Spleen (tissue), 11 donors: ENCODE results near the gene BMP2K. TPM values are rescaled to one million over a fixed set of nuclear protein-coding genes. Genes with fewer than 3 reads are reported as not detected.

Experiments used
- DNase-seq: peaks from one replicate; pipeline ENCODE4 v3.0.0-alpha.2; 2020
- H3K27ac ChIP-seq, 8 donors: fragments of 200-600 bp; sonication (generic) in 7 of 8; 1 replicate in 4 of 8; 2 replicates in 4 of 8; pipeline versions ENCODE4 v1.5.0 to v1.8.0; 2016 to 2021; ENCODE audit warnings: inconsistent platforms in 4 of 8, mild to moderate bottlenecking in 4 of 8, moderate library complexity in 1 of 8
- H3K27me3 ChIP-seq, 7 donors: fragments of 200-600 bp; sonication (generic) in 6 of 7; replicated peaks in 1 of 7; 1 replicate in 4 of 7; 2 replicates in 3 of 7; pipeline versions ENCODE4 v1.5.0 to v1.8.0; 2016 to 2021; ENCODE audit warnings: inconsistent platforms in 3 of 7, mild to moderate bottlenecking in 1 of 7
- H3K36me3 ChIP-seq, 6 donors: fragments of 200-600 bp; sonication (generic) in 5 of 6; 1 replicate in 4 of 6; 2 replicates in 2 of 6; pipeline versions ENCODE4 v1.5.0 to v1.8.0; 2016 to 2021; ENCODE audit warnings: inconsistent platforms in 2 of 6
- H3K4me1 ChIP-seq, 6 donors: fragments of 200-600 bp; sonication (generic) in 5 of 6; 1 replicate in 3 of 6; 2 replicates in 3 of 6; pipeline versions ENCODE4 v1.5.0 to v1.8.0; 2016 to 2021; ENCODE audit warnings: inconsistent platforms in 3 of 6
- H3K4me3 ChIP-seq, 8 donors: fragments of 200-600 bp; sonication (generic) in 7 of 8; 1 replicate in 4 of 8; 2 replicates in 4 of 8; pipeline versions ENCODE4 v1.5.0 to v1.8.0; 2016 to 2021; ENCODE audit warnings: inconsistent platforms in 4 of 8, mild to moderate bottlenecking in 4 of 8, moderate library complexity in 2 of 8
- H3K9me3 ChIP-seq, 8 donors: fragments of 200-600 bp; sonication (generic) in 7 of 8; 1 replicate in 4 of 8; 2 replicates in 4 of 8; pipeline versions ENCODE4 v1.5.0 to v1.8.0; 2016 to 2021; ENCODE audit warnings: inconsistent platforms in 4 of 8
- CTCF ChIP-seq, 11 experiments: fragments of 200-600 bp in 7 of 11; fragments of 450-650 bp in 4 of 11; sonication (generic) in 4 of 11; IDR thresholded peaks in 8 of 11; conservative IDR thresholded peaks in 3 of 11; 1 replicate in 7 of 11; 2 replicates in 4 of 11; pipeline versions ENCODE4 v1.4.0 to v1.8.0; 2016 to 2021; ENCODE audit warnings: antibody characterized with exemption in 11 of 11, inconsistent platforms in 4 of 11, mild to moderate bottlenecking in 1 of 11
- POLR2A ChIP-seq, 3 donors: fragments of 450-650 bp; IDR thresholded peaks; one replicate each; pipeline ENCODE4 v1.5.1; 2017; ENCODE audit warnings: antibody characterized with exemption in 3 of 3, mild to moderate bottlenecking in 1 of 3
- POLR2AphosphoS5 ChIP-seq, 3 donors: sonication (generic); formaldehyde crosslinking; IDR thresholded peaks; one replicate each; pipeline ENCODE4 v1.5.1; 2017; ENCODE audit warnings: antibody characterized with exemption in 3 of 3
- WGBS, 5 donors: extraction: QIAGEN DNeasy Blood & Tissue Kit in 3 of 5; methylation state at CpG; one replicate each; pipeline versions ENCODE4 v1.1.5 to v1.1.7; 2013 to 2018; 5-methylcytosine and 5-hydroxymethylcytosine counted together
- intact Hi-C: fragments of 100-400 bp; cut with DNase I; formaldehyde crosslinking; loops from one replicate; pipeline ENCODE4 v1.15.0; 2023; ENCODE audit warnings: low total_unique reads
- polyA plus RNA-seq, 3 donors: library from polyadenylated mRNA; stranded (reverse); fragments of 200-250 nt; gene quantifications; one replicate each; pipeline ENCODE4 v1.2.1, GENCODE V29; 2013
- total RNA-seq, 7 donors: library from RNA; depleted of rRNA in 3 of 7; stranded (reverse); fragments of >200 nt in 3 of 7; fragmentation: NEBNext Ultra II Directional in 4 of 7; extraction: Animal tissue kit (Norgen Biotek cat#: 25700) in 4 of 7; gene quantifications; one replicate each; pipeline versions ENCODE4 v1.1.0 to v1.2.1, GENCODE V29; 2016 to 2021
- donor health status: healthy with polysubstance abuse.
- donor health status: DM: no; HTN: no; CAD: no; lungs with moderate emphysema.
- donor health status: DM: no; HTN: no; CAD: no.
- donor health status: Bipolar disorder and iron deficiency.
- donor health status: healthy.
- donor health status: DM: no; HTN: no; CAD: no.
- donor health status: DM: yes; HTN: yes; CAD: no.

Gene BMP2K
- total and polyA plus RNA-seq, 10 donors, result 27.4 to 154 (median 96.3) TPM

GRCh38 chr4:78949735-78950134 lies 173.6 kb downstream of the BMP2K start:
- Histone ChIP-seq H3K9me3 (peaks cover 0 to 4% (median 0%) of the 10 kb centered on the region in 8 donors), H3K27ac (no peak overlapping the region), H3K27me3 (peaks cover 0 to 8% (median 0%) of the 10 kb centered on the region in 7 donors), H3K4me3 (no peak overlapping the region), H3K4me1 (no peaks in the 10 kb centered on the region), H3K36me3 (no peaks in the 10 kb centered on the region)
- no peak for TF ChIP-seq POLR2A (IDR thresholded peaks at IDR 0.05)
- no peak for TF ChIP-seq CTCF (IDR thresholded peaks at IDR 0.05 in 8 of 11, conservative IDR thresholded peaks at IDR 0.05 in 3 of 11)
- no peak for TF ChIP-seq POLR2AphosphoS5 (IDR thresholded peaks at IDR 0.05)
- no peak for DNase-seq
- intact Hi-C loops, result loop anchor here (5.0 kb wide), 1 partner anchor 1268 kb away; no protein-coding TSS in a partner anchor
- WGBS, 5 donors, result 76 to 91% (median 82%) methylated on average over 1 of the region's 1 CpG

DNA sequence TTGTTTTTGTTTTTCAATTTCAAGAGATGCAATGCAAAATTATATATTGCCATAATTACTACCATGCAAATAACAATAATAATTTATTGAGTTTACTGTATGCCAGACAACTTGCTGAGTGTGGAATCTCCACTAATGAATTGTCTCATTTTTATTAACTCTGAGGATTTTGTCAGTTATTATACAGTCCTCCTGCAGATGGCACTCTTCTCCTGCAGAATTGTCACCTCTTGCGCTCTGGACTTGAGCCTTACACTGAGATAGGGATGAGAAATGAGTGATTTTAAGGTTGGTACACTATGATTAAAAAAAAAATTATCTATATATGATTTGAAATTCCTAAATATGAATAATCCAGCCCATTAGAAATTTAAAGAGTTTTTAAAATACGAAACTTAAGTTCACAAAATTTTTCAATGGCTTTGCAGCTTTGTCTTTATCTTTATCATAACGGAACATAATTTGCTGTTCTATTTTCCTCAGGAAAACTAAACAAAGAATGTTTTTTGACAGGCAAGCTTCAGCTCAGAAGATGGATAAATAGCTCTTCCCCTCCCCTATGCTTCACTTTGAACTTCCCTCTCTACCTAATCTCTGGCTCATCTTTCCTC lies 175.8 kb downstream of the BMP2K start:
- Histone ChIP-seq H3K4me1 (no peaks in the 10 kb centered on the region), H3K9me3 (no peaks in the 10 kb centered on the region), H3K4me3 (no peak overlapping the region), H3K36me3 (no peaks in the 10 kb centered on the region), H3K27ac (no peak overlapping the region), H3K27me3 (peaks cover 0 to 8% (median 0%) of the 10 kb centered on the region in 7 donors)
- TF ChIP-seq CTCF (IDR thresholded peaks at IDR 0.05 in 8 of 11, conservative IDR thresholded peaks at IDR 0.05 in 3 of 11) (peak; percentile 16 to 70 (median 59)), POLR2A (IDR thresholded peaks at IDR 0.05) (no peak), POLR2AphosphoS5 (IDR thresholded peaks at IDR 0.05) (no peak)
- WGBS, 5 donors, result 64 to 74% (median 67%) methylated on average over 3 of the region's 3 CpGs
- intact Hi-C loops, result loop anchor here (5.0 kb wide), 1 partner anchor 1265 kb away; no protein-coding TSS in a partner anchor
- no peak for DNase-seq

- intact Hi-C loops, result loop anchor here (5.0 kb wide), 1 partner anchor 1264 kb away; no protein-coding TSS in a partner anchor
- no peaks in the 10 kb centered on the region for H3K9me3 ChIP-seq
Observed at GRCh38 chr4:78953231-78953630, 177.1 kb downstream of the BMP2K start.

More at GRCh38 chr4:78953231-78953630, 177.1 kb downstream of the BMP2K start:
- no peak overlapping the region for H3K4me3 ChIP-seq
- peaks cover 0 to 8% (median 0%) of the 10 kb centered on the region in 7 donors for H3K27me3 ChIP-seq
- 86 to 93% (median 90%) methylated on average over 5 of the region's 5 CpGs for WGBS, 5 donors
- no peak overlapping the region for H3K27ac ChIP-seq
- no peak for DNase-seq
- TF ChIP-seq CTCF (IDR thresholded peaks at IDR 0.05 in 8 of 11, conservative IDR thresholded peaks at IDR 0.05 in 3 of 11) (no peak), POLR2A (IDR thresholded peaks at IDR 0.05) (no peak), POLR2AphosphoS5 (IDR thresholded peaks at IDR 0.05) (no peak)
- H3K4me1 ChIP-seq, result no peaks in the 10 kb centered on the region
- no peaks in the 10 kb centered on the region for H3K36me3 ChIP-seq
